HEK293 (cell line): ENCODE results near the gene SMARCA2.

Experiments used
- CTCF ChIA-PET: fragments of 350-600 bp; formaldehyde crosslinking; extraction: SDS; loops from one replicate; lab custom pipeline; 2021; ENCODE audit warnings: antibody characterized with exemption; lab: Yijun Ruan, JAX
- POLR2A ChIA-PET: fragments of 300-600 bp; formaldehyde crosslinking; extraction: SDS; loops from one replicate; lab custom pipeline; 2020; ENCODE audit warnings: antibody characterized with exemption, inconsistent platforms; lab: Yijun Ruan, JAX
- H3K27ac ChIP-seq: fragments of 200-500 bp; sonication (Bioruptor generic); 2 replicates; pipeline ENCODE4 v1.5.1; 2014; ENCODE audit warnings: low read depth, low read length, control low read depth, inconsistent platforms; ENCODE audit errors: extremely low read depth
- H3K36me3 ChIP-seq, 2 experiments: fragments of 200-500 bp in 1 of 2; sonication (Bioruptor generic) in 1 of 2; 1 replicate in 1 of 2; 2 replicates in 1 of 2; pipeline ENCODE4 v1.5.1; 2014 to 2017; ENCODE audit warnings: inconsistent platforms in 2 of 2, low read length in 2 of 2; ENCODE audit not compliant: control insufficient read depth in 2 of 2, insufficient read depth in 1 of 2
- H3K4me1 ChIP-seq: fragments of 200-500 bp; sonication (Bioruptor generic); 2 replicates; pipeline ENCODE4 v1.5.1; 2014; ENCODE audit warnings: mild to moderate bottlenecking, low read length, inconsistent platforms; ENCODE audit not compliant: control insufficient read depth, insufficient read depth
- H3K4me3 ChIP-seq: 2 replicates; pipeline ENCODE4 v1.5.1; 2011; ENCODE audit warnings: low read depth, mild to moderate bottlenecking, control low read depth, low read length, moderate library complexity
- H3K9me3 ChIP-seq: fragments of 200-500 bp; sonication (Bioruptor generic); 2 replicates; pipeline ENCODE4 v1.5.1; 2014; ENCODE audit warnings: low read depth, low read length, inconsistent platforms; ENCODE audit not compliant: control insufficient read depth, insufficient read depth
- EGR2 ChIP-seq: fragments of 450-650 bp; formaldehyde crosslinking; IDR thresholded peaks from 2 replicates; pipeline ENCODE4 v1.5.1; 2016; ENCODE audit warnings: low read depth, missing biosample characterization, missing genetic modification characterization
- HOXA7 ChIP-seq: sonication (generic); formaldehyde crosslinking; IDR thresholded peaks from 2 replicates; pipeline ENCODE4 v1.8.1; 2022; ENCODE audit warnings: missing genetic modification reagents, borderline replicate concordance
- KLF1 ChIP-seq: fragments of 450-650 bp; formaldehyde crosslinking; IDR thresholded peaks from 2 replicates; pipeline ENCODE4 v1.5.1; 2016; ENCODE audit warnings: missing biosample characterization, missing genetic modification characterization
- OVOL3 ChIP-seq: fragments of 450-650 bp; formaldehyde crosslinking; IDR thresholded peaks from 2 replicates; pipeline ENCODE4 v1.5.1; 2016; ENCODE audit warnings: missing biosample characterization, missing genetic modification characterization
- SP2 ChIP-seq: fragments of 450-650 bp; formaldehyde crosslinking; IDR thresholded peaks from 2 replicates; pipeline ENCODE4 v1.5.1; 2016; ENCODE audit warnings: missing biosample characterization, missing genetic modification characterization
- WT1 ChIP-seq: fragments of 450-650 bp; formaldehyde crosslinking; IDR thresholded peaks from 2 replicates; pipeline ENCODE4 v1.5.1; 2016; ENCODE audit warnings: missing biosample characterization, missing genetic modification characterization
- ZFP41 ChIP-seq: fragments of 450-650 bp; formaldehyde crosslinking; IDR thresholded peaks from 2 replicates; pipeline ENCODE4 v1.5.1; 2016; ENCODE audit warnings: missing biosample characterization, missing genetic modification characterization, borderline replicate concordance
- ZNF174 ChIP-seq: fragments of 450-650 bp; formaldehyde crosslinking; IDR thresholded peaks from 2 replicates; pipeline ENCODE4 v1.5.0; 2017; ENCODE audit warnings: missing biosample characterization, mild to moderate bottlenecking, missing genetic modification characterization
- ZNF175 ChIP-seq: fragments of 450-650 bp; formaldehyde crosslinking; IDR thresholded peaks from 2 replicates; pipeline ENCODE4 v1.5.1; 2016; ENCODE audit warnings: missing biosample characterization, missing genetic modification characterization
- ZNF302 ChIP-seq: fragments of 450-650 bp; formaldehyde crosslinking; IDR thresholded peaks from 2 replicates; pipeline ENCODE4 v1.5.1; 2016; ENCODE audit warnings: missing biosample characterization, missing genetic modification characterization, low read depth
- ZNF549 ChIP-seq: fragments of 450-650 bp; IDR thresholded peaks from 2 replicates; pipeline ENCODE4 v1.5.1; 2018; ENCODE audit warnings: missing biosample characterization, missing genetic modification characterization, mild to moderate bottlenecking, inconsistent platforms, moderate library complexity
- ZNF560 ChIP-seq: fragments of 450-650 bp; formaldehyde crosslinking; IDR thresholded peaks from 2 replicates; pipeline ENCODE4 v1.5.1; 2017; ENCODE audit warnings: missing biosample characterization, missing genetic modification characterization, borderline replicate concordance
- ZNF624 ChIP-seq: fragments of 450-650 bp; formaldehyde crosslinking; IDR thresholded peaks from 2 replicates; pipeline ENCODE4 v1.5.1; 2017; ENCODE audit warnings: missing biosample characterization, missing genetic modification characterization
- ZNF626 ChIP-seq: fragments of 450-650 bp; sonication (Bioruptor Pico); formaldehyde crosslinking; IDR thresholded peaks from 2 replicates; pipeline ENCODE4 v1.5.1; 2018; ENCODE audit warnings: missing biosample characterization, missing genetic modification characterization, inconsistent platforms
- ZNF629 ChIP-seq: fragments of 450-650 bp; formaldehyde crosslinking; IDR thresholded peaks from 2 replicates; pipeline ENCODE4 v1.5.1; 2017; ENCODE audit warnings: missing biosample characterization, missing genetic modification characterization
- ZNF747 ChIP-seq: fragments of 450-650 bp; formaldehyde crosslinking; IDR thresholded peaks from 2 replicates; pipeline ENCODE4 v1.5.1; 2016; ENCODE audit warnings: missing biosample characterization, missing genetic modification characterization
- ZNF837 ChIP-seq: fragments of 450-650 bp; formaldehyde crosslinking; IDR thresholded peaks from 2 replicates; pipeline ENCODE4 v1.5.1; 2016; ENCODE audit warnings: missing biosample characterization, missing genetic modification characterization
- TF ChIP-seq, protein P1 (sequence below): fragments of 450-650 bp; formaldehyde crosslinking; IDR thresholded peaks from 2 replicates; pipeline ENCODE4 v1.5.1; 2016; ENCODE audit warnings: missing biosample characterization, missing genetic modification characterization
- TF ChIP-seq, protein P2 (sequence below): fragments of 450-650 bp; formaldehyde crosslinking; IDR thresholded peaks from 2 replicates; pipeline ENCODE4 v1.5.1; 2016; ENCODE audit warnings: missing biosample characterization, missing genetic modification characterization
- TF ChIP-seq, protein P3 (sequence below): fragments of 450-650 bp; formaldehyde crosslinking; IDR thresholded peaks from 2 replicates; pipeline ENCODE4 v1.5.1; 2016; ENCODE audit warnings: missing biosample characterization, missing genetic modification characterization
- TF ChIP-seq, protein P4 (sequence below): fragments of 450-650 bp; formaldehyde crosslinking; IDR thresholded peaks from 2 replicates; pipeline ENCODE4; 2016; ENCODE audit warnings: missing biosample characterization, missing genetic modification characterization
- TF ChIP-seq, protein P5 (sequence below): fragments of 450-650 bp; formaldehyde crosslinking; IDR thresholded peaks from 2 replicates; pipeline ENCODE4 v1.5.1; 2017; ENCODE audit warnings: missing biosample characterization, missing genetic modification characterization
- TF ChIP-seq, protein P6 (sequence below): fragments of 450-650 bp; formaldehyde crosslinking; IDR thresholded peaks from 2 replicates; pipeline ENCODE4 v1.5.1; 2017; ENCODE audit warnings: missing biosample characterization, mild to moderate bottlenecking, missing genetic modification characterization, moderate library complexity
- TF ChIP-seq, protein P7 (sequence below): fragments of 450-650 bp; formaldehyde crosslinking; IDR thresholded peaks from 2 replicates; pipeline ENCODE4 v1.5.1; 2016; ENCODE audit warnings: missing biosample characterization, missing genetic modification characterization

Gene SMARCA2

DNA sequence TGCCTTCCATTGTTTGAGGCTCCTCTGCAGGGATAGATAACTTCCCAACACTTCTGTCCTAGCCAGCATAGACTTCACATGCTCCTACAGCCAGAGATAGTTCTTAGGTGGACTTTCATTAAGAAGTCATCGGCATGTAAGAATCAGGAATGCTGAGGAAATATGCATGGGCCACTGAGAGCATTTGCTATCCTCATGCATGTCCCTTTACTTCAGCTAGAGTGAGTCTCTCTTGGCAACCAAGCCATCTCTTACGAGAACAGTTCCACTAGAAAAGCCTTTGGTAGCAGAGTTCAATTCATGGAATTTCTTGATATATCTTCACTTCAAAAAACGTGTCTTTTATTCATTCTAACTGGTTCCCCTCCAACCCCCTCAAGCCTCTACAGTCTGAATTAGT, 202.4 kb downstream of the SMARCA2 start (continued):
- TF ChIP-seq, protein P1, sequence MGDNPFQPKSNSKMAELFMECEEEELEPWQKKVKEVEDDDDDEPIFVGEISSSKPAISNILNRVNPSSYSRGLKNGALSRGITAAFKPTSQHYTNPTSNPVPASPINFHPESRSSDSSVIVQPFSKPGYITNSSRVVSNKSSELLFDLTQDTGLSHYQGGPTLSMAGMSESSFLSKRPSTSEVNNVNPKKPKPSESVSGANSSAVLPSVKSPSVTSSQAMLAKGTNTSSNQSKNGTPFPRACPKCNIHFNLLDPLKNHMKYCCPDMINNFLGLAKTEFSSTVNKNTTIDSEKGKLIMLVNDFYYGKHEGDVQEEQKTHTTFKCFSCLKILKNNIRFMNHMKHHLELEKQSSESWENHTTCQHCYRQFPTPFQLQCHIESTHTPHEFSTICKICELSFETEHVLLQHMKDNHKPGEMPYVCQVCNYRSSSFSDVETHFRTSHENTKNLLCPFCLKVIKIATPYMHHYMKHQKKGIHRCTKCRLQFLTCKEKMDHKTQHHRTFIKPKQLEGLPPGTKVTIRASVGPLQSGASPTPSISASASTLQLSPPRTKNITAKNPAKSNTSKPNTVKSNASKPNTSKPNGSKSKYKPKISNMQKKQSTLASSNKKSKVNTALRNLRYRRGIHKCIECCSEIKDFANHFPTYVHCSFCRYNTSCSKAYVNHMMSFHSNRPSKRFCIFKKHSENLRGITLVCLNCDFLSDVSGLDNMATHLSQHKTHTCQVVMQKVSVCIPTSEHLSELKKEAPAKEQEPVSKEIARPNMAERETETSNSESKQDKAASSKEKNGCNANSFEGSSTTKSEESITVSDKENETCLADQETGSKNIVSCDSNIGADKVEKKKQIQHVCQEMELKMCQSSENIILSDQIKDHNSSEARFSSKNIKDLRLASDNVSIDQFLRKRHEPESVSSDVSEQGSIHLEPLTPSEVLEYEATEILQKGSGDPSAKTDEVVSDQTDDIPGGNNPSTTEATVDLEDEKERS: no peak
- TF ChIP-seq ZNF629 (no peak), ZNF175 (tag by site-specific recombination) (no peak), HOXA7 (CRISPR knock-in tag) (no peak), KLF1 (tag by site-specific recombination) (no peak), ZNF624 (tag by site-specific recombination) (no peak)

DNA sequence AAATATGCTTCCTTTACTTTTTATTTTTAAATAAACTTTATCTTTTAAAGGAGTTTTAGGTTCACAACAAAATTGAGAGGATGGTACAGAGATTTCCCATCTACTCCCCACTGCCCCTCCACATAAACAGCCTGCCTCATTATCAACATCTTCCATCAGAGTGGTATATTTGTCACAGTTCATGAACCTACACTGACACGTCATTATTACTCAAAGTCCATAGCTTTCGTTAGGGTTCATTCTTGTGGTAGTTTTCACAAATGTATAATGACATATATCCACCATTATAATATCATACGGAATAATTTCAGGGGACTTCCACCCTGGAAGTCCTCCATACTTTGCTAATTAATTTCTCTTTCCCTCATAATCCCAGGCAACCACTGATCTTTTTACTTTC, 204.9 kb downstream of the SMARCA2 start:
- H3K4me3 ChIP-seq: no peak overlapping the region
- H3K9me3 ChIP-seq: no peaks in the 10 kb centered on the region
- ChIA-PET CTCF (interaction anchor here (1.3 kb wide), 1 partner anchor 9 kb away, joined by 3 read pairs; no protein-coding TSS in a partner anchor), POLR2A (no interaction called here)
- H3K27ac ChIP-seq: no peak overlapping the region
- no peaks in the 10 kb centered on the region for H3K4me1 ChIP-seq
- no peaks in the 10 kb centered on the region for H3K36me3 ChIP-seq
- TF ChIP-seq ZFP41 (no peak), ZNF302 (tag by site-specific recombination) (no peak), EGR2 (no peak), ZNF549 (tag by site-specific recombination) (no peak), SP2 (tag by site-specific recombination) (no peak), ZNF624 (tag by site-specific recombination) (no peak), WT1 (no peak), ZNF747 (tag by site-specific recombination) (no peak), ZNF560 (tag by site-specific recombination) (no peak), ZNF837 (no peak), ZNF626 (tag by site-specific recombination) (no peak), ZNF174 (no peak), OVOL3 (no peak)
- TF ChIP-seq, protein P2, sequence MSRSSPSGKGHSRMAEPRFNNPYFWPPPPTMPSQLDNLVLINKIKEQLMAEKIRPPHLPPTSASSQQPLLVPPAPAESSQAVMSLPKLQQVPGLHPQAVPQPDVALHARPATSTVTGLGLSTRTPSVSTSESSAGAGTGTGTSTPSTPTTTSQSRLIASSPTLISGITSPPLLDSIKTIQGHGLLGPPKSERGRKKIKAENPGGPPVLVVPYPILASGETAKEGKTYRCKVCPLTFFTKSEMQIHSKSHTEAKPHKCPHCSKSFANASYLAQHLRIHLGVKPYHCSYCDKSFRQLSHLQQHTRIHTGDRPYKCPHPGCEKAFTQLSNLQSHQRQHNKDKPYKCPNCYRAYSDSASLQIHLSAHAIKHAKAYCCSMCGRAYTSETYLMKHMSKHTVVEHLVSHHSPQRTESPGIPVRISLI: no peak
- TF ChIP-seq, protein P3, sequence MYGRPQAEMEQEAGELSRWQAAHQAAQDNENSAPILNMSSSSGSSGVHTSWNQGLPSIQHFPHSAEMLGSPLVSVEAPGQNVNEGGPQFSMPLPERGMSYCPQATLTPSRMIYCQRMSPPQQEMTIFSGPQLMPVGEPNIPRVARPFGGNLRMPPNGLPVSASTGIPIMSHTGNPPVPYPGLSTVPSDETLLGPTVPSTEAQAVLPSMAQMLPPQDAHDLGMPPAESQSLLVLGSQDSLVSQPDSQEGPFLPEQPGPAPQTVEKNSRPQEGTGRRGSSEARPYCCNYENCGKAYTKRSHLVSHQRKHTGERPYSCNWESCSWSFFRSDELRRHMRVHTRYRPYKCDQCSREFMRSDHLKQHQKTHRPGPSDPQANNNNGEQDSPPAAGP: no peak
- TF ChIP-seq, protein P4, sequence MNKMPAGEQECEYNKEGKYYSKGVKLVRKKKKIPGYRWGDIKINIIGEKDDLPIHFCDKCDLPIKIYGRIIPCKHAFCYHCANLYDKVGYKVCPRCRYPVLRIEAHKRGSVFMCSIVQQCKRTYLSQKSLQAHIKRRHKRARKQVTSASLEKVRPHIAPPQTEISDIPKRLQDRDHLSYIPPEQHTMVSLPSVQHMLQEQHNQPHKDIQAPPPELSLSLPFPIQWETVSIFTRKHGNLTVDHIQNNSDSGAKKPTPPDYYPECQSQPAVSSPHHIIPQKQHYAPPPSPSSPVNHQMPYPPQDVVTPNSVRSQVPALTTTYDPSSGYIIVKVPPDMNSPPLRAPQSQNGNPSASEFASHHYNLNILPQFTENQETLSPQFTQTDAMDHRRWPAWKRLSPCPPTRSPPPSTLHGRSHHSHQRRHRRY (tag by site-specific recombination): no peak
- TF ChIP-seq, protein P5, sequence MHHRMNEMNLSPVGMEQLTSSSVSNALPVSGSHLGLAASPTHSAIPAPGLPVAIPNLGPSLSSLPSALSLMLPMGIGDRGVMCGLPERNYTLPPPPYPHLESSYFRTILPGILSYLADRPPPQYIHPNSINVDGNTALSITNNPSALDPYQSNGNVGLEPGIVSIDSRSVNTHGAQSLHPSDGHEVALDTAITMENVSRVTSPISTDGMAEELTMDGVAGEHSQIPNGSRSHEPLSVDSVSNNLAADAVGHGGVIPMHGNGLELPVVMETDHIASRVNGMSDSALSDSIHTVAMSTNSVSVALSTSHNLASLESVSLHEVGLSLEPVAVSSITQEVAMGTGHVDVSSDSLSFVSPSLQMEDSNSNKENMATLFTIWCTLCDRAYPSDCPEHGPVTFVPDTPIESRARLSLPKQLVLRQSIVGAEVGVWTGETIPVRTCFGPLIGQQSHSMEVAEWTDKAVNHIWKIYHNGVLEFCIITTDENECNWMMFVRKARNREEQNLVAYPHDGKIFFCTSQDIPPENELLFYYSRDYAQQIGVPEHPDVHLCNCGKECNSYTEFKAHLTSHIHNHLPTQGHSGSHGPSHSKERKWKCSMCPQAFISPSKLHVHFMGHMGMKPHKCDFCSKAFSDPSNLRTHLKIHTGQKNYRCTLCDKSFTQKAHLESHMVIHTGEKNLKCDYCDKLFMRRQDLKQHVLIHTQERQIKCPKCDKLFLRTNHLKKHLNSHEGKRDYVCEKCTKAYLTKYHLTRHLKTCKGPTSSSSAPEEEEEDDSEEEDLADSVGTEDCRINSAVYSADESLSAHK (tag by site-specific recombination): no peak
- TF ChIP-seq, protein P6, sequence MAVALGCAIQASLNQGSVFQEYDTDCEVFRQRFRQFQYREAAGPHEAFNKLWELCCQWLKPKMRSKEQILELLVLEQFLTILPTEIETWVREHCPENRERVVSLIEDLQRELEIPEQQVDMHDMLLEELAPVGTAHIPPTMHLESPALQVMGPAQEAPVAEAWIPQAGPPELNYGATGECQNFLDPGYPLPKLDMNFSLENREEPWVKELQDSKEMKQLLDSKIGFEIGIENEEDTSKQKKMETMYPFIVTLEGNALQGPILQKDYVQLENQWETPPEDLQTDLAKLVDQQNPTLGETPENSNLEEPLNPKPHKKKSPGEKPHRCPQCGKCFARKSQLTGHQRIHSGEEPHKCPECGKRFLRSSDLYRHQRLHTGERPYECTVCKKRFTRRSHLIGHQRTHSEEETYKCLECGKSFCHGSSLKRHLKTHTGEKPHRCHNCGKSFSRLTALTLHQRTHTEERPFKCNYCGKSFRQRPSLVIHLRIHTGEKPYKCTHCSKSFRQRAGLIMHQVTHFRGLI (tag by site-specific recombination): no peak
- TF ChIP-seq, protein P7, sequence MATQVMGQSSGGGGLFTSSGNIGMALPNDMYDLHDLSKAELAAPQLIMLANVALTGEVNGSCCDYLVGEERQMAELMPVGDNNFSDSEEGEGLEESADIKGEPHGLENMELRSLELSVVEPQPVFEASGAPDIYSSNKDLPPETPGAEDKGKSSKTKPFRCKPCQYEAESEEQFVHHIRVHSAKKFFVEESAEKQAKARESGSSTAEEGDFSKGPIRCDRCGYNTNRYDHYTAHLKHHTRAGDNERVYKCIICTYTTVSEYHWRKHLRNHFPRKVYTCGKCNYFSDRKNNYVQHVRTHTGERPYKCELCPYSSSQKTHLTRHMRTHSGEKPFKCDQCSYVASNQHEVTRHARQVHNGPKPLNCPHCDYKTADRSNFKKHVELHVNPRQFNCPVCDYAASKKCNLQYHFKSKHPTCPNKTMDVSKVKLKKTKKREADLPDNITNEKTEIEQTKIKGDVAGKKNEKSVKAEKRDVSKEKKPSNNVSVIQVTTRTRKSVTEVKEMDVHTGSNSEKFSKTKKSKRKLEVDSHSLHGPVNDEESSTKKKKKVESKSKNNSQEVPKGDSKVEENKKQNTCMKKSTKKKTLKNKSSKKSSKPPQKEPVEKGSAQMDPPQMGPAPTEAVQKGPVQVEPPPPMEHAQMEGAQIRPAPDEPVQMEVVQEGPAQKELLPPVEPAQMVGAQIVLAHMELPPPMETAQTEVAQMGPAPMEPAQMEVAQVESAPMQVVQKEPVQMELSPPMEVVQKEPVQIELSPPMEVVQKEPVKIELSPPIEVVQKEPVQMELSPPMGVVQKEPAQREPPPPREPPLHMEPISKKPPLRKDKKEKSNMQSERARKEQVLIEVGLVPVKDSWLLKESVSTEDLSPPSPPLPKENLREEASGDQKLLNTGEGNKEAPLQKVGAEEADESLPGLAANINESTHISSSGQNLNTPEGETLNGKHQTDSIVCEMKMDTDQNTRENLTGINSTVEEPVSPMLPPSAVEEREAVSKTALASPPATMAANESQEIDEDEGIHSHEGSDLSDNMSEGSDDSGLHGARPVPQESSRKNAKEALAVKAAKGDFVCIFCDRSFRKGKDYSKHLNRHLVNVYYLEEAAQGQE (tag by site-specific recombination): no peak
